ENCODE results near the gene NSUN3.
"Not testable (repeated sequence)": the region's sequence is repeated elsewhere in the genome, so short reads cannot be mapped to it uniquely, and the experiment has no call there.

NSUN3 gene

GRCh38 chr3:94062513-94063404, at the start of gene NSUN3, which contains the start of gene DHFR2:
Gene NSUN3 (plus strand): TSS chr3:94063061. CDS start chr3:94063127, 66 bp downstream.
Gene DHFR2 (minus strand): TSS chr3:94062916. CDS start chr3:94061511, 1,405 bp downstream.
- peak; percentile 93 for DNase-seq

DNA sequence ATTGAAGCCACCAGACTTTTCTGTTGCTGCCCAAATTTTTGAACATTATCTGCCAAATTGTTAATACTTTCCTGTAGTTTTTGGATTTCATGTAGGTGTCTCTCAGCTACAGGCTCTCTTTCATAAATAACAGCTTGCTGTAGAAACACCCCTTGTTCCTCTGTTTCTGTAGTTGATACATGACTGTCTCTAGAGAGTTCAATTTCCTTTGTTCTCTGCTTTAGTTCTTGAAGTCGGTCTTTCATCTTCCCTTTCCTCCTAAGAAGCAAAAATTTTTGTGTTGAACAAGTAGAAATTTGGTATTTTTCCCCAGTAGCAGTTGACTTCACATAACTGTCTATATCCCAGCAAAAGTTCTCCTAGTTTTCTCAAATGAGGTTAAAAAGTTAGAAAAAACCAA, 47.8 kb upstream of the NSUN3 start:
- DNase-seq: no peak

DNA sequence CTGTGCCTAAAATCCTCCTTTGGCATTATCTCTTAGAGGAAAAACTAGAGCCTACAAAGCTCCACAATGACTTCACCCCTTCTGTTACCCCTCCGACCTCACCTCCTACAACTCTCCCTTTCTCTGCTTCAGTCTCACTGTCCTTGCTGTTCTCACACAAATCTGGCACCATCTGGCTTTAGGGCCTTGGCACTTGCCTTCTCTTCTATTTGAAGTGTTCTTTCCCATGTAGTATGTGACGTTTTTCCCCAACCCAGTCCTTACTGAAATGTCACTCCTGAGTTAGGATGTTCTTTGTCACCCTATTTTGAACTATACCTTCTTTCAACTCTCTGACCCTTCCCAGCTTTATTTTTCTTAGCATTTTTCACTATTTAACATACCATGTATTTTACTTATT, 43.2 kb upstream of the NSUN3 start:
- no peak for DNase-seq

DNA sequence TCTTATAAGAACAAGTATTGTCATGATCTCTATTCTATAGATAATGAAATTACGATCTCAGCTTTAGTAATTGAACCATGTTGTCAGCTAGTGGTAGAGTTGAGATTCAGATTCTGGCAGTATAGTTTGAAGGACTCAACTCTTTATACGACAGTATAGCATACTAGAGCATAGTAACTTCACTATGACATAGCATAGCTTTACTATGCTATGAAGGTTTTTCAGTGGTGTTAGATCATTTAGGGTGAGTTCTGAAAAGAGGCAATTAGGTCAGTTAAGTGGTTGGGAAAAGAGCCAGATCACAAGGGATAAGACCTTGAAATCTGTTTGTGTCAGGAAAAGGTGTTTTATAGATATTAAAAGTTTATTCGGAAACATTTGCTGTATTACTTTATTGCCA, 42.6 kb upstream of the NSUN3 start:
- DNase-seq: no peak

GRCh38 chr3:94024385-94024784, 38.5 kb upstream of the NSUN3 start:
- DNase-seq: peak; percentile 59

- DNase-seq: no peak
Measured at GRCh38 chr3:94026623-94027022, 36.2 kb upstream of the NSUN3 start.

GRCh38 chr3:94028093-94028837, 34.6 kb upstream of the NSUN3 start, which contains the start of gene STX19:
Gene STX19 (minus strand): TSS chr3:94028597. CDS start chr3:94015269, 13,328 bp downstream.
- DNase-seq: no peak

DNA sequence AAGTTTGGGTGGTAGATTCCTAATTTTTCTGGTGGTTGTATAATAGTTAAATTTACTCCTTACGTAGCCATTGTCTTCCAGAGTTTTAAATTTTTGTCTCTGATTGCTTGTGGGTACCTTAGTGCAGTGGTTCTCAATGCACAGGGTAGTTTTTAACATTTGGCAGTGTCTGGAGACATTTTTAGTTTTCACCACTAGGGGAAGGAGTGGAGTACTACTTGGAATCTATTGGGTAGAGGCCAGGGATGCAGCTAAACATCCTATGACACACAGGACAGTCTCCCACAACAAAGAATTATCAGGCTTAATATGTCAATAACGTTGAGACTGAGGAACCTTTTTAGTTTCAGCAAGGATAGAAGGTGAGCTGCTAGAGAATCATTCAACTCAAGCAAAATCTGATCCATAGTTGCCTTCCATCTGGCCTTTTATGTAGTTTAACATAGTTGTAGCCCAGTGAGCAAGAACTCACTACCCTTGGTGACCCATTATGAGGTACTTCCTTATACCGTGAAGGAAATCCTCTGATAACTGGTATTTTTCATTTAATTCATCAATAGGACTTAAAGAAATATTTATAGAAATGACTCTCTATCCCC, 25.9 kb upstream of the NSUN3 start:
- DNase-seq: peak; percentile 29

GRCh38 chr3:94043285-94043684, 19.6 kb upstream of the NSUN3 start:
- DNase-seq: no peak

GRCh38 chr3:94044100-94044936, 18.5 kb upstream of the NSUN3 start:
- not testable (repeated sequence) for DNase-seq

DNA sequence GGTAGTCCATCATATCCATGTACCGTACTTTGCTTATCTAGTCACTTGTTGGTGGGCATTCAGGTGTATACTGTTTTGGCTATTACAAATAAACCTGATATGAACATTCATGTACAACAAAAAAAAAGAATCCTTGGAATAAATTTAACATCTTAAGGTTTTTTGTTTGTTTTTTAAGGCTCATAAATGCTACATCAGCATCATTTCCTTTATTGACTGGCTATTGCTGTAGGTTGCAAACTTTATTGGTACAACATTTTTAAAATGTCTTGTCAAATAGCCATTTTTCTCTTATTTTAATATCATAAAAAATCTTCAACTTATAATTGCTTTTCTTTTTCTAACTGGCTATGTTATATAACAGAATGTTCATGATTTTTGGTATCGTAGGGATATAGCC, 16.3 kb upstream of the NSUN3 start:
- DNase-seq: no peak

GRCh38 chr3:94049267-94049666, 13.6 kb upstream of the NSUN3 start:
- DNase-seq: no peak

- no peak for DNase-seq
Measured at GRCh38 chr3:94050546-94050945, 12.3 kb upstream of the NSUN3 start.

DNA sequence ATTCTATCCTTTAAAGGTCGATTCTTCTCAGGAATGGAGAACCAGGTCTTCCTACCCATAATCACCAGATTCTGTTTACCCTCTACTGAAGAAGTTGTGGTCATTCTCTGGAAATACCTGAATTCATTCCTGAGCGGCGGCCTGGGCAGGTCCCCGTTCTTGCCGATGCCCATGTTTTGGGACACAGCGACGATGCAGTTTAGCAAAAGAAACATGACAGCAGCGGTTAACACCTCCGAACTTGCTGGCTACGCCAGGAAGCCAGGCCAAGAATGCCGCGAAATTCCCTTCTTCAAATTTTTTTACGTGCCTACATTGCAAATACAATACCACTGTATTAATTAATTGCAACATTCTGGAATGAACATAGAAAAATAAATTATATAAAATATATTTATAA, 1.6 kb upstream of the NSUN3 start:
- DNase-seq: no peak

DNA sequence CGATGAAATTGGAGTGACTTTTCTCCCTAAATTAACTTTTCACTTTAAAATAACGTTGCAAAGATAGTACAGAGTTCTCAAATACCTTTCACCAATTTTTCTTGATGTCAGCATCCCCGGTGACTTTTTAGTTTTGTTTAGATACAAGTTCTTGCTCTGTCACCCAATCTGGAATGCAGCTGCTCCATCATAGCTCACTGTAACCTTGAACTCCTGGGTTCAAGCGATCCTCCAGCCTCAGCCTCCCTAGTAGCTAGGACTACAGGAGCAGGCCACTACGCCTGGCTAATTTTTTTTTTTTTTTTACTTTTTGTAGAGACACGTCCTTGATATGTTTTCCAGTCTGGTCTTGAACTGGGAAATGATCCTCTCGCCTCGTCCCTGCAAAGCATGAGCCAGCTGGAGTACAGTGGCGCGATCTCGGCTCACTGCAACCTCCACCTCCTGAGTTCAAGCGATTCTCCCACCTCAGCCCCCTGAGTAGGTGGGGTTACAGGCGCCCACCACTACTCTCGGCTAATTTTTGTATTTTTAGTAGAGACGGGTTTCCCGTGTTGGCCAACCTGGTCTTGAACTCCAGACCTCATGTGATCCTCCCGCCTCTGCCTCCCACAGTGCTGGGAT, 747 bp downstream of the NSUN3 start:
- no peak for DNase-seq

GRCh38 chr3:94064243-94064860, 1.5 kb downstream of the NSUN3 start:
- DNase-seq: no peak

- DNase-seq: no peak
Measured at GRCh38 chr3:94065122-94065521, 2.3 kb downstream of the NSUN3 start.

- DNase-seq: no peak
Measured at GRCh38 chr3:94065819-94066480, 3.1 kb downstream of the NSUN3 start.

DNA sequence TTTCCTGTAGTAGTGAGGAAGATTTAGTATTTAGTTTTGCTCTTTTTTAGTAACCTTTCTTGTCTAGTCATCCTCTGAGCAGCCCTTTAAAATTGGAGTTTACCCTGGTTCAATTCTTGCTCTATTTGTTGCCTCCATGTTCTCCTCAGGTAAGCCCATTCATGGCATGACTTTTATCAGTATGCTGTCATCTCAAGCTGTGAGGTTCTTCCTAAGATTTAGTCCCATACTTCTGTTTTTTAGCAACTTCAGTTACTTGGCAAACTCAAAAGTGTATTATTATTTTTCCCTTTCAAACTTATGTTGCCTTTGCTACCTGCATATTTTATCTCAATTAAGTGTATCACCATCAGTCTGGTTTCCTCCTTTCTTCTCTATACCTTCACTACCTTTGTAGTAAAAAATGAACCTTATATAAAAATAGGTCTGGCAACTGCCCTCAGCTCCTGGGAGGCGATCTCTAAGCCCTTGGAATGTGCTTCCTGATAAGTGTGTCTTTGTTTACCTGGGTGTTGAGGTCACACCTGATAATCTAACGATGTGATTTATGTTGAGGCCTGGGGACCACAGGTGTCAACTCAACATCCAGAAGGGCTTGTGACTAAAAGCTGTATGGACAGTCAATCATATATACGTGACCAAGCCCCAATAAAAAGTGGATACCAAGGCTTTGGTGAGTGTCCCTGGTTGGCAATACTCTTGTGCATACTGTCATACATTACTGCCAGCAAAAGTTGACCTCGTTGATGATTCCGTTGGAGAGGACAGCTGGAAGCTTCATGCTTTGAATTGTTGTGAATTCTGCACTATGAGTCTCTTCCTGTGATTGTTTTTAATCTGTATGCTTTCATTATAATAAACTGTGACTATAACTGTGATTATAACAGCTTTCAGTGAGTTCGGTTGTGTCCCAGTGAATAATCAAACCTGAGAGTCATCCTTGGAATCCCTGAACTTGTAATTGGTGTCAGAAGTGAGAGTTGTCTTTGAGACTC, 3.9 kb downstream of the NSUN3 start:
- no peak for DNase-seq

Data from kidney glomerular epithelial cell (primary cell).